Endothelial cell of umbilical vein (primary cell): ENCODE data around the gene NFATC4. TPM values are rescaled to one million over a fixed set of nuclear protein-coding genes. Genes with fewer than 3 reads are reported as not detected.

Source experiments
- BruUV-seq: library from RNA; stranded (reverse); fragments of 400-500 nt; replicated peaks from 2 replicates; lab custom pipeline; 2021; lab: Mats Ljungman, UMichigan
- CTCF ChIA-PET: fragments of 300-600, 350-600 bp; sonication (Branson Sonifier 250); formaldehyde crosslinking; loops from one replicate; lab custom pipeline; 2021; ENCODE audit warnings: antibody characterized with exemption, inconsistent platforms; lab: Charles Lee
- POLR2A ChIA-PET: fragments of 300-600, 350-600 bp; sonication (Branson Sonifier 250); formaldehyde crosslinking; loops from one replicate; lab custom pipeline; 2021; ENCODE audit warnings: antibody characterized with exemption, inconsistent platforms; lab: Charles Lee
- DNase-seq: peaks from one replicate; pipeline ENCODE4 v3.0.0-alpha.2; 2011; ENCODE audit warnings: low read depth, low spot score
- FAIRE-seq: peaks from 2 replicates; lab custom pipeline; 2011; peaks lifted over from hg19 to GRCh38; lab: Jason Lieb, UNC
- H2AFZ ChIP-seq: 2 replicates; pipeline ENCODE4 v1.6.0; 2012; ENCODE audit warnings: low read depth, low read length, control low read depth, inconsistent platforms
- H3K27ac ChIP-seq: 2 replicates; pipeline ENCODE4 v1.5.1; 2011; ENCODE audit warnings: low read depth, mild to moderate bottlenecking, control low read depth, low read length, moderate library complexity; ENCODE audit not compliant: insufficient read depth
- H3K27me3 ChIP-seq, 2 experiments: 2 replicates each; pipeline versions ENCODE4 v1.6.0 to v1.6.1; 2011; ENCODE audit warnings: low read length in 2 of 2, mixed read lengths in 1 of 2; ENCODE audit not compliant: control insufficient read depth in 2 of 2, insufficient read depth in 2 of 2
- H3K36me3 ChIP-seq, 2 experiments: 2 replicates in 1 of 2; 3 replicates in 1 of 2; pipeline ENCODE4 v1.5.1; 2011; ENCODE audit warnings: low read length in 2 of 2, mild to moderate bottlenecking in 1 of 2, moderate library complexity in 1 of 2; ENCODE audit not compliant: control insufficient read depth in 2 of 2, insufficient read depth in 2 of 2; ENCODE audit errors: extremely low read depth in 1 of 2
- H3K4me1 ChIP-seq: 3 replicates; pipeline ENCODE4 v1.5.1; 2011; ENCODE audit warnings: mild to moderate bottlenecking, low read length; ENCODE audit not compliant: control insufficient read depth, insufficient read depth; ENCODE audit errors: extremely low read depth
- H3K4me2 ChIP-seq: 2 replicates; pipeline ENCODE4 v1.6.1; 2011; ENCODE audit warnings: low read length, control low read depth, mixed read lengths; ENCODE audit not compliant: insufficient read depth
- H3K4me3 ChIP-seq, 3 experiments: fragments of 200-600 bp in 1 of 3; sonication (generic), shearing (Covaris generic) in 1 of 3; replicated peaks in 1 of 3; 2 replicates each; pipeline ENCODE4 v1.5.1; 2011 to 2016; ENCODE audit warnings: control low read depth in 3 of 3, low read length in 3 of 3, mild to moderate bottlenecking in 2 of 3, inconsistent platforms in 1 of 3, low read depth in 1 of 3, moderate library complexity in 1 of 3; ENCODE audit not compliant: insufficient read depth in 1 of 3
- H3K79me2 ChIP-seq: 2 replicates; pipeline ENCODE4 v1.6.0; 2012; ENCODE audit warnings: low read length, inconsistent platforms; ENCODE audit not compliant: control insufficient read depth, insufficient read depth
- H3K9ac ChIP-seq: replicated peaks from 2 replicates; pipeline ENCODE3; 2011; ENCODE audit warnings: low read length, control low read depth; ENCODE audit not compliant: insufficient read depth; ENCODE audit errors: extremely low read depth
- H3K9me1 ChIP-seq: replicated peaks from 3 replicates; pipeline ENCODE4 v1.6.0; 2011; ENCODE audit warnings: mild to moderate bottlenecking, low read length; ENCODE audit not compliant: control insufficient read depth, insufficient read depth; ENCODE audit errors: extremely low read depth
- H3K9me3 ChIP-seq: replicated peaks from 2 replicates; pipeline ENCODE4 v1.5.1; 2012; ENCODE audit warnings: low read length, inconsistent platforms; ENCODE audit not compliant: control insufficient read depth, insufficient read depth
- H4K20me1 ChIP-seq: replicated peaks from 2 replicates; pipeline ENCODE3; 2011; ENCODE audit warnings: mild to moderate bottlenecking, low read length; ENCODE audit not compliant: control insufficient read depth, insufficient read depth; ENCODE audit errors: extremely low read depth
- EZH2 ChIP-seq: IDR thresholded peaks from 2 replicates; pipeline ENCODE4 v1.6.1; 2012; ENCODE audit warnings: borderline replicate concordance, low read depth, mild to moderate bottlenecking, moderate library complexity, low read length, inconsistent platforms; ENCODE audit not compliant: severe bottlenecking
- dilution Hi-C: fragments of 300-500 bp; cut with MboI; formaldehyde crosslinking; loops from one replicate; pipeline ENCODE4 v1.15.0; 2019; ENCODE audit warnings: low sequenced_read_pairs; ENCODE audit not compliant: extremely low pct_ligation_motif_present
- intact Hi-C: fragments of 100-400 bp; cut with micrococcal nuclease; formaldehyde crosslinking; loops from one replicate; pipeline ENCODE4 v1.10.0; 2022
- polyA plus RNA-seq, 4 experiments: library from polyadenylated mRNA; depleted of rRNA in 3 of 4; stranded (reverse) in 3 of 4; unstranded in 1 of 4; fragments of >200 nt; gene quantifications; 2 replicates each; pipeline versions ENCODE4 v1.2.1 to v1.2.3, GENCODE V29; 2011 to 2012; ENCODE audit warnings: missing spikeins in 1 of 4
- total RNA-seq: library from RNA; stranded (reverse); gene quantifications from 2 replicates; pipeline ENCODE4 v1.2.3, GENCODE V29; 2021
- TF ChIP-seq, protein P1 (sequence below), 2 donors: IDR thresholded peaks; 1 replicate in 1 of 2; 2 replicates in 1 of 2; pipeline ENCODE4 v1.5.1; 2011; ENCODE audit warnings: low read length in 2 of 2, mild to moderate bottlenecking in 2 of 2, moderate library complexity in 2 of 2, control low read depth in 1 of 2, inconsistent platforms in 1 of 2, low read depth in 1 of 2; ENCODE audit not compliant: insufficient read depth in 1 of 2; ENCODE audit errors: extremely low read depth in 1 of 2

NFATC4 gene
- total and polyA plus RNA-seq, 2 donors (not counting 3 experiments of a cell fraction or from before 2014, with no cell fraction given), result 79.5 to 88.1 TPM

DNA sequence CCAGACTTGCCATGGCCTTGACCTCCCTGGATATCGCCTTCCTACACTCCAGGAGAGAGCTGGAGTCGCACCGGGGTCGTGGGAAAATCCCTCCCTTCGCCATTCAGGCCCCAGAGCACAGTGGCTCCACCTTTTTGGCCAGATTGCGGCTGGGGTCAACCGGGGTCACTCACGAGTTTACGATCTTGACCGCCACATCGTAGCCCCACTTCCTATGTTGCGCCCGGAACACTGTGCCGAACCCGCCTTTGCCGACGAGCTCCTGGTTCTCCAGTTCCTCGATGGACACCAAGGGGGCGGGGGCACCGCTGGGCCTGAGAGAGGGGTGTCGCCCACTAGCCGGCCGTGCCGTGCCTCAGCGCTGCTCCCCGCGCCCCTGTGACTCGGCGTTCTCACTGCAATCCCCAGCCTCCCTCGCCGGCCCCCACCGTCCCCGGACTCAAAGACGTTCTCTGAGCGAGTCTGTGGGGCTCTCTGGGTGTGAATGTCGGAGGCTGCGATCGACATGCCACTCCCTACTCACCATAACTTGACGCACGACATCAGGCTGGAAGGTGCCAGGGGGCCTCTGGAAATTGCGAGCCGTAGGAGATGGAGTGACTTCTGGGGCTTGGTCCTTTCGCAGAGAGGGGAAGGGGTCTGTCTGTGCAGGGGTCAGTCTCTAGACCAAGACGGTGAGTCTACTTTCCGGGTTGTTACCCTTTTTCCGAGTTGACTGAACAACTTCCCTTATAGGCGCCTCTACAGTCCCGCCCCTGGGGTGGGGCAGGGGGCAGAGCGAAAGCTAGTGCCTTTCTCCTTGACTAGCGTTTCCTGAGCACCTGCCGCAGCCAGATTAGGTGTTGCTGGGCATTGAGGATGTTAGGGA lies 28.5 kb upstream of the NFATC4 start, which contains the start of gene RIPK3:
TSS of gene RIPK3 (minus strand) at position 708 of the 868 bp plus-strand sequence. CDS start at position 543, 165 bp downstream.
- Histone ChIP-seq H3K27me3 (peaks cover 5 to 9% of the 10 kb centered on the region in 2 experiments), H3K79me2 (no peaks in the 10 kb centered on the region), H4K20me1 (no peaks in the 10 kb centered on the region), H3K4me2 (peak within 1 kb of the TSS; percentile 40), H3K4me1 (peaks cover 24% of the 10 kb centered on the region), H3K9me3 (no peaks in the 10 kb centered on the region), H3K27ac (no peak within 1 kb of the TSS), H3K36me3 (no peaks in the 10 kb centered on the region), H3K4me3 (peak within 1 kb of the TSS in 2 of 3 experiments; percentile 5 to 24), H2AFZ (peak within 1 kb of the TSS; percentile 73), H3K9me1 (no peaks in the 10 kb centered on the region), H3K9ac (no peak within 1 kb of the TSS)
- dilution Hi-C loops, result no loop called here
- ChIA-PET POLR2A (interaction anchor here (0.6 kb wide), 1 partner anchor 59 kb away, joined by 7 read pairs; the partner anchor contains the start of gene NYNRIN), CTCF (interaction anchor here (0.8 to 20.1 kb wide), 5 partner anchors 11 to 95 kb away, joined by 3 to 811 read pairs (median 4); partner anchors contain the start of genes CBLN3 and KHNYN)
- intact Hi-C loops, result loop anchor here (1.0 kb wide), 1 partner anchor 73 kb away; no protein-coding TSS in a partner anchor
- TF ChIP-seq, protein P1, sequence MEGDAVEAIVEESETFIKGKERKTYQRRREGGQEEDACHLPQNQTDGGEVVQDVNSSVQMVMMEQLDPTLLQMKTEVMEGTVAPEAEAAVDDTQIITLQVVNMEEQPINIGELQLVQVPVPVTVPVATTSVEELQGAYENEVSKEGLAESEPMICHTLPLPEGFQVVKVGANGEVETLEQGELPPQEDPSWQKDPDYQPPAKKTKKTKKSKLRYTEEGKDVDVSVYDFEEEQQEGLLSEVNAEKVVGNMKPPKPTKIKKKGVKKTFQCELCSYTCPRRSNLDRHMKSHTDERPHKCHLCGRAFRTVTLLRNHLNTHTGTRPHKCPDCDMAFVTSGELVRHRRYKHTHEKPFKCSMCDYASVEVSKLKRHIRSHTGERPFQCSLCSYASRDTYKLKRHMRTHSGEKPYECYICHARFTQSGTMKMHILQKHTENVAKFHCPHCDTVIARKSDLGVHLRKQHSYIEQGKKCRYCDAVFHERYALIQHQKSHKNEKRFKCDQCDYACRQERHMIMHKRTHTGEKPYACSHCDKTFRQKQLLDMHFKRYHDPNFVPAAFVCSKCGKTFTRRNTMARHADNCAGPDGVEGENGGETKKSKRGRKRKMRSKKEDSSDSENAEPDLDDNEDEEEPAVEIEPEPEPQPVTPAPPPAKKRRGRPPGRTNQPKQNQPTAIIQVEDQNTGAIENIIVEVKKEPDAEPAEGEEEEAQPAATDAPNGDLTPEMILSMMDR (IDR thresholded peaks at IDR 0.05; ENCODE audit: extremely low read depth in 1 of 2, insufficient read depth in 1 of 2, low read depth in 1 of 2, low read length in 2 of 2), result no peak
- peak; percentile 30 for TF ChIP-seq EZH2
- no TSS peak for BruUV-seq
- DNase-seq (peak; percentile 23), FAIRE-seq (peak; percentile 67)
